Calu3 (cell line): Measurements from ENCODE around the gene ABI1. TPM values are rescaled to one million over a fixed set of nuclear protein-coding genes. Genes with fewer than 3 reads are reported as not detected.

Experiments used
- BruUV-seq: library from RNA; stranded (reverse); fragments of 400-500 nt; replicated peaks from 2 replicates; lab custom pipeline; 2021; lab: Mats Ljungman, UMichigan
- CTCF ChIA-PET: fragments of 300-600 bp; sonication (Branson Sonifier 250); formaldehyde crosslinking; loops from one replicate; lab custom pipeline; 2022; ENCODE audit warnings: antibody characterized with exemption; lab: Charles Lee
- DNase-seq: peaks from one replicate; pipeline ENCODE4 v3.0.0; 2022
- H3K27ac Mint-ChIP-seq: one replicate; pipeline ENCODE4 v1.8.0; 2022; ENCODE audit warnings: mixed read lengths; ENCODE audit not compliant: unreplicated experiment
- H3K27me3 Mint-ChIP-seq: one replicate; pipeline ENCODE4 v1.8.0; 2022; ENCODE audit warnings: mixed read lengths; ENCODE audit not compliant: unreplicated experiment
- H3K36me3 Mint-ChIP-seq: one replicate; pipeline ENCODE4 v1.8.0; 2022; ENCODE audit warnings: mild to moderate bottlenecking, moderate library complexity, mixed read lengths; ENCODE audit not compliant: insufficient read depth, unreplicated experiment
- H3K4me1 Mint-ChIP-seq: one replicate; pipeline ENCODE4 v1.8.0; 2022; ENCODE audit warnings: mild to moderate bottlenecking, low read depth, mixed read lengths; ENCODE audit not compliant: unreplicated experiment
- H3K4me3 Mint-ChIP-seq: one replicate; pipeline ENCODE4 v1.8.0; 2022; ENCODE audit warnings: mild to moderate bottlenecking, low read depth, moderate library complexity, mixed read lengths; ENCODE audit not compliant: unreplicated experiment
- H3K9me3 Mint-ChIP-seq: one replicate; pipeline ENCODE4 v1.8.0; 2022; ENCODE audit warnings: low read depth, mixed read lengths; ENCODE audit not compliant: unreplicated experiment
- CTCF ChIP-seq: fragments of 200-600 bp; IDR thresholded peaks from one replicate; pipeline ENCODE4 v1.8.0; 2022; ENCODE audit warnings: antibody characterized with exemption; ENCODE audit not compliant: unreplicated experiment
- intact Hi-C: fragments of 100-400 bp; cut with micrococcal nuclease; formaldehyde crosslinking; loops from one replicate; pipeline ENCODE4 v1.10.0; 2022; ENCODE audit not compliant: unreplicated experiment
- total RNA-seq: library from RNA; stranded (reverse); gene quantifications from 2 replicates; pipeline ENCODE4 v1.2.3, GENCODE V29; 2022

Gene ABI1
- total RNA-seq, 1 experiment from 2014 or later, result 61.9 TPM

GRCh38 chr10:26697163-26697921, 163.4 kb downstream of the ABI1 start, which contains the start of gene PDSS1:
Gene PDSS1 (plus strand): TSS chr10:26697701. CDS start chr10:26697712, 11 bp downstream.
- Mint-ChIP-seq H3K36me3 (peaks cover 19% of the 10 kb centered on the region), H3K9me3 (peaks cover 7% of the 10 kb centered on the region), H3K4me1 (peaks cover 33% of the 10 kb centered on the region), H3K27ac (peak within 1 kb of the TSS; percentile 69), H3K4me3 (peak within 1 kb of the TSS; percentile 90), H3K27me3 (no peaks in the 10 kb centered on the region)
- intact Hi-C loops, result no loop called here
- CTCF ChIA-PET, result no interaction called here
- no TSS peak for BruUV-seq
- TF ChIP-seq CTCF, result no peak
- peak; percentile 76 for DNase-seq

- Mint-ChIP-seq H3K9me3 (peaks cover 7% of the 10 kb centered on the region), H3K27ac (peak overlapping the region; percentile 45), H3K27me3 (no peaks in the 10 kb centered on the region), H3K36me3 (peaks cover 19% of the 10 kb centered on the region), H3K4me3 (peak overlapping the region; percentile 90), H3K4me1 (peaks cover 27% of the 10 kb centered on the region)
- TF ChIP-seq CTCF, result no peak
- CTCF ChIA-PET, result no interaction called here
- DNase-seq, result no peak
- TSS peak; percentile 89 for BruUV-seq
- intact Hi-C loops, result no loop called here
Observed at GRCh38 chr10:26696786-26697162, 164.0 kb downstream of the ABI1 start.

Other genes with a start within 250 kb of the ABI1 start
- 15.4 and 15.9 TPM in 2 replicates for gene PDSS1, start 163.3 kb downstream of the ABI1 start, total RNA-seq
- 9.0 and 10.2 TPM in 2 replicates for gene ANKRD26, start 239.5 kb upstream of the ABI1 start, total RNA-seq